A549 (cell line): ENCODE results near the gene BPIFB1.

Experiments
- SMC3 ChIP-seq: fragments of >200 bp; sonication (Bioruptor Twin); formaldehyde crosslinking; IDR thresholded peaks from 3 replicates; pipeline ENCODE4 v1.6.1; 2018; ENCODE audit warnings: inconsistent platforms
- ZFP36 ChIP-seq: fragments of 450-650 bp; IDR thresholded peaks from 2 replicates; pipeline ENCODE4 v1.6.1; 2014; ENCODE audit warnings: borderline replicate concordance; ENCODE audit not compliant: partially characterized antibody
- TF ChIP-seq, protein P1 (sequence below): fragments of >200 bp; sonication (Bioruptor Twin); formaldehyde crosslinking; IDR thresholded peaks from 3 replicates; pipeline ENCODE4 v1.5.1; 2016

DNA sequence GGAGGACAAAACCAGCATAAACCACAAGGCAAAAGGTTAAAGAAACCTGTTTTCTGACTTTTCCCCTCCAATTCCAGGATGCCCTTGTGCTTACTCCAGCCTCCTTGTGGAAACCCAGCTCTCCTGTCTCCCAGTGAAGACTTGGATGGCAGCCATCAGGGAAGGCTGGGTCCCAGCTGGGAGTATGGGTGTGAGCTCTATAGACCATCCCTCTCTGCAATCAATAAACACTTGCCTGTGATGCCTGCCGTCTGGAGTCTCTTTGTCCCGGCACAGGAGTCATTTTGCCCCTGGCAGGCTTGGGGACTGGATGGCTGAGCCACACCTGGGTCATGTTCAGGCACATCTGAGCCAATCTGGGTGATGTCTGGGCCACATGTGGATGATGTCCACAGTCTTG, 26.6 kb downstream of the BPIFB1 start:
- TF ChIP-seq ZFP36 (no peak), SMC3 (no peak)
- TF ChIP-seq, protein P1, sequence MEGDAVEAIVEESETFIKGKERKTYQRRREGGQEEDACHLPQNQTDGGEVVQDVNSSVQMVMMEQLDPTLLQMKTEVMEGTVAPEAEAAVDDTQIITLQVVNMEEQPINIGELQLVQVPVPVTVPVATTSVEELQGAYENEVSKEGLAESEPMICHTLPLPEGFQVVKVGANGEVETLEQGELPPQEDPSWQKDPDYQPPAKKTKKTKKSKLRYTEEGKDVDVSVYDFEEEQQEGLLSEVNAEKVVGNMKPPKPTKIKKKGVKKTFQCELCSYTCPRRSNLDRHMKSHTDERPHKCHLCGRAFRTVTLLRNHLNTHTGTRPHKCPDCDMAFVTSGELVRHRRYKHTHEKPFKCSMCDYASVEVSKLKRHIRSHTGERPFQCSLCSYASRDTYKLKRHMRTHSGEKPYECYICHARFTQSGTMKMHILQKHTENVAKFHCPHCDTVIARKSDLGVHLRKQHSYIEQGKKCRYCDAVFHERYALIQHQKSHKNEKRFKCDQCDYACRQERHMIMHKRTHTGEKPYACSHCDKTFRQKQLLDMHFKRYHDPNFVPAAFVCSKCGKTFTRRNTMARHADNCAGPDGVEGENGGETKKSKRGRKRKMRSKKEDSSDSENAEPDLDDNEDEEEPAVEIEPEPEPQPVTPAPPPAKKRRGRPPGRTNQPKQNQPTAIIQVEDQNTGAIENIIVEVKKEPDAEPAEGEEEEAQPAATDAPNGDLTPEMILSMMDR, result no peak
